Esophagus (tissue), 2 donors: ENCODE results near the gene RASSF4. TPM values are rescaled to one million over a fixed set of nuclear protein-coding genes. Genes with fewer than 3 reads are reported as not detected.

Experiments used
- H3K27ac ChIP-seq, 2 donors: one replicate each; pipeline ENCODE4 v1.5.1; 2013; ENCODE audit warnings: low read depth in 2 of 2, mild to moderate bottlenecking in 2 of 2, inconsistent platforms in 1 of 2, low read length in 1 of 2, moderate library complexity in 1 of 2
- H3K27me3 ChIP-seq, 2 donors: one replicate each; pipeline ENCODE4 v1.6.1; 2013; ENCODE audit warnings: low read length in 2 of 2, control low read depth in 1 of 2, mild to moderate bottlenecking in 1 of 2; ENCODE audit not compliant: insufficient read depth in 2 of 2, control insufficient read depth in 1 of 2
- H3K36me3 ChIP-seq, 2 donors: one replicate each; pipeline ENCODE4 v1.6.1; 2013; ENCODE audit warnings: low read length in 1 of 2; ENCODE audit not compliant: control insufficient read depth in 2 of 2, insufficient read depth in 2 of 2
- H3K4me1 ChIP-seq, 2 donors: one replicate each; pipeline ENCODE4 v1.6.1; 2013; ENCODE audit warnings: low read length in 1 of 2; ENCODE audit not compliant: control insufficient read depth in 2 of 2, insufficient read depth in 2 of 2
- H3K4me3 ChIP-seq, 2 donors: one replicate each; pipeline ENCODE4 v1.5.1; 2013; ENCODE audit warnings: low read length in 2 of 2, mild to moderate bottlenecking in 2 of 2, low read depth in 1 of 2, moderate library complexity in 1 of 2
- H3K9me3 ChIP-seq, 2 donors: one replicate each; pipeline ENCODE4 v1.6.1; 2013; ENCODE audit warnings: mild to moderate bottlenecking in 2 of 2, low read depth in 1 of 2, low read length in 1 of 2, moderate library complexity in 1 of 2; ENCODE audit not compliant: control insufficient read depth in 2 of 2, insufficient read depth in 1 of 2
- WGBS, 2 donors: extraction: QIAGEN DNeasy Blood & Tissue Kit; methylation state at CpG; one replicate each; pipeline ENCODE4 v1.1.7; 2013; 5-methylcytosine and 5-hydroxymethylcytosine counted together
- polyA plus RNA-seq, 2 donors: library from polyadenylated mRNA; stranded (reverse); fragments of 200-250 nt; gene quantifications; one replicate each; pipeline ENCODE4 v1.2.3, GENCODE V29; 2013
- donor health status: healthy with polysubstance abuse.
- donor health status: Bipolar disorder and iron deficiency.

The RASSF4 gene
- polyA plus RNA-seq, 2 donors = 3.6 to 3.7 TPM

DNA sequence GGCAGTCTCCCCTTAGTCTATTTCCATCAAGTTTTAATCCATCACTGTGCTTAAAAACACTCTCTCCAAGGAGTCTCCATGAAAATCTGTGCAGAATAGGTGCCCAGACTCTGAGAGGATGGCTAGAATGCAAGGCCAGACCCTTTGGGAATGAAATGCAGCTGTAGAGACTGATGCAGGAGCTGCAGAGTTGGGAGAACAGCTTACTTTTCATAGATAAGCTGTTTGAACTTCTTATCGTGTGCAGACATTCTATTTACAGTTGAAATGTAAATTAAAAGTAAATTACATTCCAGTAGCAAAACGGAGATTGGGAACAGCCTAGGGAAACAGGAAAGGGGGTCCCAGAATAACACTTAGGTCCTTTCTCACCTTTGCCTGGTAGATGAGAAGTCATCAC is 56.0 kb downstream of the RASSF4 start:
- H3K9me3 ChIP-seq = no peaks in the 10 kb centered on the region
- H3K36me3 ChIP-seq = no peaks in the 10 kb centered on the region
- no peaks in the 10 kb centered on the region for H3K27me3 ChIP-seq
- H3K4me1 ChIP-seq = no peaks in the 10 kb centered on the region
- H3K27ac ChIP-seq = no peak overlapping the region
- no peak overlapping the region for H3K4me3 ChIP-seq
- 54 to 55% methylated on average over 2 of the region's 2 CpGs for WGBS, 2 donors

DNA sequence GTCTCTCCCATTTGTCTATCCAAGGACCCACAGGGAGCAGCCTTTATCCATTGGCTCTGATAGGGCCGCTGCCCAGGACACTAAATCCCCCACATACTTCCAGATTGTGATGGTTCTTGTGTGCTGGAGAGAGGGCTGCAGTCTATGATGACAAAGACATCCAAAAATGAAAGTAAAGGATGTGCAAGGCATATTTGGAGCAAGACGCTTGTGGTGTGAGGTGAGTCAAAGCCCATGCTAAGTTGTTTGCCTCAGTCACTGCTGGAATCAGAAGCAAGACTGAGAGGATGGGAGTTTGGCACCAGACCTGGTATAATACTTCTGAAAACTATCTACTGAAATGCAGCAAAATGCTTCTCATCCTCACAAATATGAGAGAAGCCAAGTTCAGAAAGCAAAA is 63.8 kb downstream of the RASSF4 start:
- H3K4me3 ChIP-seq = no peak overlapping the region
- no peaks in the 10 kb centered on the region for H3K36me3 ChIP-seq
- H3K4me1 ChIP-seq = no peaks in the 10 kb centered on the region
- H3K27me3 ChIP-seq = no peaks in the 10 kb centered on the region
- H3K9me3 ChIP-seq = peaks cover 0 to 4% of the 10 kb centered on the region in 2 donors
- whole genome bisulfite sequencing, 2 donors = 87 to 90% methylated on average over 2 of the region's 2 CpGs
- no peak overlapping the region for H3K27ac ChIP-seq

DNA sequence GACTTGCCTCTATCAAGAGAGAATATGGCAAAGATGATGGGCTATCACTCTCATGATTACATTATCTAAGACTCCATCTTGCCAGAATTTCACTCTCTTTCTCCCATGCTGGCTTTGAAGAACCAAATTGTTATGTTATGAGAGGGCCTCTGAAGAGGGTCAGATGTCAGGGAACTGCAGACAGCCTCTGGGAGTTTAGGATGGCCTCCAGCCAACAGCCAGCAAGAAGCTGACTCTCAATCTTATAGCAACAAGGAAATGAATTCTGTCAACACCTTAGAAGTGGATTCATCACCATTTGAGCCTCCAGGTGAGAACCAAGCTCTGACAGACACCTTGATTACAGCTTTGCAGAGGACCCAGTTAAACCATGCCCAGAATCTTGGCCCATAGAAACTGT is 74.7 kb downstream of the RASSF4 start:
- no peak overlapping the region for H3K27ac ChIP-seq
- no peaks in the 10 kb centered on the region for H3K9me3 ChIP-seq
- H3K4me3 ChIP-seq = no peak overlapping the region
- H3K36me3 ChIP-seq = no peaks in the 10 kb centered on the region
- H3K4me1 ChIP-seq = no peaks in the 10 kb centered on the region
- no peaks in the 10 kb centered on the region for H3K27me3 ChIP-seq

DNA sequence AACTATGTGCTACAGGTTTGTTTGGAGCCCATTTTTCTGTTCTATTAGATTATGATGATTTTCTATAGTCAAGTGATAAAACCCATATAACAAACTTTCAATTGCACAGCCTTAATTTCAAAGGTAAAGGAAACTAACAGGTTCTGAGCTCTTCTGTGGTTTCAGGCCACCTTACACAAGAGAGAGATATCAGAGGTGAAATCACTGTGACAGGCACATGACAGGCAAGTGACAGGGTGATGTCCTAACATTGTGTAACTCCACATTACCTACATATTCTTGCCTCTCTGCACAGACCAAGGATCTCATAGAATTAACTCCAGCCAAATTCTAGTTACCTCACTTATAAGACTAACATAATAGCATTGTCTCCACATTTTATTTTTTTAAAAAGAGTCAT is 76.1 kb downstream of the RASSF4 start:
- Histone ChIP-seq H3K27ac (no peak overlapping the region), H3K4me3 (no peak overlapping the region), H3K4me1 (no peaks in the 10 kb centered on the region), H3K9me3 (no peaks in the 10 kb centered on the region), H3K27me3 (no peaks in the 10 kb centered on the region), H3K36me3 (no peaks in the 10 kb centered on the region)

DNA sequence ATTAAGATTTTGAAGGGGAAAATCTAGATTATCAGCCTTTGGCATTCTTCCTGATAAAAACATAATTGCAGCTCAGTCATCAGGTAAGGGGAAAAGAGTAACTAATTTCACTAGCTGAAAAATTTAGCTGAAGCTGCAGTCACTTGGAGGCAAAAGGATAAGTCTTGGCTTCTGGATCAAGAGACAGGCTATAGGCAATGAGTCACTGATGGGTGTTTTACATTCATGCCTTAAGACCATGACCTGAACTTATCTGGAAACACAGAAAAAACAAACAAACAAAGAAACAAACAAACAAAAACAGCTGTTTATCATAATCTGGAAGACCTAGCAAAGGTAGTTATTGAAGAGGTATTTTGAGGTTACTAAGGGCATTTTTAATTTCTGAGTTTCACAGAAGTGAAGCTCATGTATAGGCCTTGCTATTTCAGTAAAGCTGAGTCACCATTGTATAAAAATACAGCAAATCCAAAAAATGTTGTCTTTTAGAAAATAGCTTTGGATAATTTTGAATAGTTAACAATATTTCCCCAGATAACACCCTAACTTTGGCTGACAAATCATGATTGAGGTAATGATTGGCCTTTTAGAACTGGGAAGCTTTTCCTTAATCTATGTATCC is 81.4 kb downstream of the RASSF4 start:
- Histone ChIP-seq H3K27me3 (no peaks in the 10 kb centered on the region), H3K36me3 (no peaks in the 10 kb centered on the region), H3K4me3 (no peak overlapping the region), H3K27ac (no peak overlapping the region), H3K9me3 (no peaks in the 10 kb centered on the region), H3K4me1 (no peaks in the 10 kb centered on the region)

DNA sequence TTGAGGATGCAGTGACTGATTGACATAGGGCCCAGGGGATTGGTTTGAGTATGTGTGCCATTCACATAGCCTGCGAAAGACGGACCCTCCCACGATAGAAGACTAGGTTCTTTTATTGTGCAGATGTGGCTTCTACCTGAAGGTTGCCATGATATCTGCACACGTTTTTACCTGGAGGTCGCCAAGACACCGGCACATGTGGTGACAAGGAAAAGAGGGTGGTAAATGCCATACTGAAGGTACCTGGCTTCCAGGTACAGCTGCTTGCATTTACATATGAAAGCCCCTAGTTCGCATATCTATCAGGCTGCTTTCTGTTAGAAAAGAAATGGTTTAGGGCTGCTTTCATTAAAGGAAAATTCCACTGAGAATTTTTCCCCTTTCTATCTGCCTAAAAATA is 84.7 kb downstream of the RASSF4 start:
- 44 to 54% methylated on average over 7 of the region's 7 CpGs for WGBS, 2 donors
- no peak overlapping the region for H3K4me3 ChIP-seq
- no peak overlapping the region for H3K27ac ChIP-seq
- no peaks in the 10 kb centered on the region for H3K36me3 ChIP-seq
- H3K4me1 ChIP-seq = no peaks in the 10 kb centered on the region
- H3K27me3 ChIP-seq = no peaks in the 10 kb centered on the region
- no peaks in the 10 kb centered on the region for H3K9me3 ChIP-seq

Other genes with a start within 250 kb of the RASSF4 start
- not detected for gene TMEM72, start 48.5 kb upstream of the RASSF4 start, polyA plus RNA-seq
- gene DEPP1, start 19.0 kb downstream of the RASSF4 start, polyA plus RNA-seq = 10 to 100 TPM in 1 of 2 donors, 1 to 10 TPM in 1; 7.7 to 29.0 TPM
- gene ZNF22, start 41.1 kb downstream of the RASSF4 start, polyA plus RNA-seq = 1 to 10 TPM; 4.6 to 5.4 TPM